HG03039 (cell line): ENCODE measurements around the gene RPTOR.
"Not testable (repeated sequence)": the region's sequence is repeated elsewhere in the genome, so short reads cannot be mapped to it uniquely, and the experiment has no call there.

Source experiments
- ATAC-seq: cut with Tn5 transposase; IDR thresholded peaks from one replicate; pipeline ENCODE4 v1.9.1; 2021; ENCODE audit warnings: mild to moderate bottlenecking, moderate library complexity; ENCODE audit not compliant: unreplicated experiment

Gene RPTOR

GRCh38 chr17:80687839-80688238, 143.2 kb downstream of the RPTOR start:
- ATAC-seq, result no peak

- no peak for ATAC-seq
Measured at GRCh38 chr17:80689129-80689619, 144.5 kb downstream of the RPTOR start.

GRCh38 chr17:80691784-80692183, 147.1 kb downstream of the RPTOR start:
- ATAC-seq, result no peak

GRCh38 chr17:80692931-80693467, 148.4 kb downstream of the RPTOR start:
- no peak for ATAC-seq

- ATAC-seq, result no peak
Measured at GRCh38 chr17:80693511-80693910, 148.9 kb downstream of the RPTOR start.

GRCh38 chr17:80694085-80694991, 149.7 kb downstream of the RPTOR start:
- no peak for ATAC-seq

GRCh38 chr17:80694992-80695912, 150.6 kb downstream of the RPTOR start:
- no peak for ATAC-seq

- ATAC-seq, result no peak
Measured at GRCh38 chr17:80695979-80696378, 151.3 kb downstream of the RPTOR start.

GRCh38 chr17:80696456-80696855, 151.8 kb downstream of the RPTOR start:
- ATAC-seq, result no peak

GRCh38 chr17:80696964-80697363, 152.3 kb downstream of the RPTOR start:
- no peak for ATAC-seq

- no peak for ATAC-seq
Measured at GRCh38 chr17:80698297-80698696, 153.7 kb downstream of the RPTOR start.

GRCh38 chr17:80699205-80699604, 154.6 kb downstream of the RPTOR start:
- ATAC-seq, result not testable (repeated sequence)

GRCh38 chr17:80701730-80702129, 157.1 kb downstream of the RPTOR start:
- no peak for ATAC-seq

- ATAC-seq, result no peak
Measured at GRCh38 chr17:80702315-80703141, 157.9 kb downstream of the RPTOR start.

GRCh38 chr17:80703142-80703478, 158.5 kb downstream of the RPTOR start:
- ATAC-seq, result no peak

GRCh38 chr17:80704381-80704819, 159.8 kb downstream of the RPTOR start:
- no peak for ATAC-seq

GRCh38 chr17:80704894-80705293, 160.3 kb downstream of the RPTOR start:
- no peak for ATAC-seq

- ATAC-seq, result no peak
Measured at GRCh38 chr17:80705988-80706387, 161.3 kb downstream of the RPTOR start.

- no peak for ATAC-seq
Measured at GRCh38 chr17:80706463-80706867, 161.8 kb downstream of the RPTOR start.

GRCh38 chr17:80708480-80708879, 163.8 kb downstream of the RPTOR start:
- ATAC-seq, result no peak
